Measurements from ENCODE around the gene ATRN.

DNA sequence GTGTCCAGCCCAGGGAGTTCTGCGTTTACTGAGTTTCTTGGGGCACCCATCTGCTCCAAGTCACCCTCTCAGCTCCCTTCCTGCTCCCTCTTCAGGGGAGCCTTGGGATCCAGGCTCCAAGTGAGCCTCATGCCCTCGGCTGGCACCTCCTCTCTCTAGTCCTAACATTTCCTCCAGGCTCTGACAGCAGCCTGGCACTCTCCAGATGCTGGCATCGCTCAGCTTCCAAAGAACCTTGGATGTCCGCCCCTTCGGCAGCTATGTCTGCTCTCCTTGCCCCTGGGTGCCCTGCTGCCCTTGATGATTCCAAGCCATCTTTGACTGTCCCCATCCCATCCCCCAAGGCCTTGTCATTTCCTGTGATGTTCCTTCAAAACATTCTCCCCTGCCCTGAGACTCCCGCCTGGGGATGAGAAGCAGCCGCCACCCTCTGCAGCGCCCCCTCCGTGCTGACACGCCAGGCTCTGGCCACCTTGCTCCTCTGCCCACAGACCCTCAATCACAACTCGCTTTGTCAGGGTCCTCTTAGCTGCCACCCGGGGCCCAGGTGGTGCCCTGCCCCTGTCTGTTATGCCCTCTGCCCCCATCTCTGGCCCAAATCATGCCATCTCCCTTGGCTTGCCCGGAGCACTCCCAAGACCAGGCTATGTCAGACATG, 199.0 kb downstream of the ATRN start:
- no peak for TF ChIP-seq CTCF (conservative IDR thresholded peaks at IDR 0.05; ENCODE audit: low read length)
- TF ChIP-seq EZH2phosphoT487 (IDR thresholded peaks at IDR 0.05; ENCODE audit: borderline replicate concordance, low read depth, low read length): no peak

Measured in OCI-LY7 (cell line).